Pons (tissue), 1 donor: ENCODE data around the gene ARHGAP22.

Experiments
- DNase-seq: peaks from one replicate; pipeline ENCODE4 v3.0.0-alpha.2; 2016; ENCODE audit warnings: low spot score

ARHGAP22 gene

DNA sequence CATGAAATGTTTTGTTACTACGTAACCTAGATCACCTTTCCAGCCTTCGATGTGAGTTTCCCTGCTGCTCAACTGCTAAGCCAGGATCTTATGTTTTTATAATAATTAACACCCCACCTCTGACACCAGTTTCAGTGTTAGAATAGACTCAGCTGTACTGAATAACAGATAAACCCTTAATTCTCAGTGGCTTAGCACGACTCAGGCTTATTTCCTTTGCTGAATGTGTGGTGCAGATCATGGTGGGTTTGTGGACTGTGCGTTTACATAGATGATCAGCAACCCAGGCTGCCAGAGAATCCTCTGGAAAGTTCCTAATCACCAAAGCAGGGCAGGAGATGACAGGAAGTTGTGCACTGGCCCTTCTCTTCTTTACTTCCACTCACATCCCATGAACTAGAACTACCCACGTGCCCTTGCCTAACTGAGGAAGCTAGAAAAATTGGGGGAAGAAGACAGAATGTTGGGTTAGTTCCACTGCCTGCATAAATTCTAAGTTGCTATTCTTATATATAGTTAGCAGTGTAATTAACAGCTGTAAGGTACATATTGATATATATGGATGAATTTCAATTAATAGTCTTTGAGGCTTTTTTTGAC lies 186.6 kb downstream of the ARHGAP22 start:
- peak; percentile 36 for DNase-seq

DNA sequence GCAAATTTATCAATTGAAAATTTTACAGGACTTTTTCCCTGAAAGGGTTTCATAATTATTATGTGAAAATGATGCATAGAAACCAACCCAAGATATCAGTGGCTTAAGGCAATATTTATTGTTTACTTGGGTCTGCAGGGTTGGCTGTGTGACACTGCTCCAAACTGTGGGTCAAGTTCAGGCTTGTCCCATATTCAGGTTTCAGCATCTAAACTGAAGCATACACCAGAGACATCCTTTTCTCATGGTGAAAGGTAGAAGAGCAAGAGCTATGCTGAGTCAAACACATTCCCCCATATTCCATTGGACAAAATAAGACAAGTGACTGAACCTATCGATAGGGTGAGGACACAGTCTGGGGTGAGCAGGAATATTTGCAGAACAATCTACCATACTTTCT lies 187.5 kb downstream of the ARHGAP22 start:
- DNase-seq, result no peak

GRCh38 chr10:48416584-48417232 lies 188.2 kb downstream of the ARHGAP22 start:
- DNase-seq, result no peak

GRCh38 chr10:48414778-48415177 lies 190.1 kb downstream of the ARHGAP22 start:
- DNase-seq, result no peak

- DNase-seq, result no peak
Measured at GRCh38 chr10:48414160-48414559, 190.7 kb downstream of the ARHGAP22 start.

- DNase-seq, result no peak
Measured at GRCh38 chr10:48412933-48413332, 191.9 kb downstream of the ARHGAP22 start.

- no peak for DNase-seq
Measured at GRCh38 chr10:48412081-48412480, 192.8 kb downstream of the ARHGAP22 start.

DNA sequence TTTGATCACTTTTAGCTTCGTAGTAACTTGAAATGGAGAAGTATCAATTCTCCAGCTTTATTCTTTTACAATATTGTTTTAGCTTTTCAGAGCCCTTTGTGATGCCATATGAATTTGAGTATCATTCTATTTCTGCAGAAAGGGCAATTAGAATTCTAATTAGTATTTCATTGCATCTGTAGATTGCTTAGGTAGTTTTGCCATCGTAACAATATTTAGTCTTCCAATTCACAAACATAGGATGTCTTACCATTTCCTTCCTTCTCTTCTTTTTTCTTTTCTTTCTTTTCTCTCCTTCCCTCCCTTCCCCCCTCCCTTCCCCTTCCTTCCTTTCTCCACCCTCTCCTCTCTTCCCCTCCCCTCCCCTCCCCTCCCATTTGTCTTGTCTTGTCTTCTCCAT lies 193.4 kb downstream of the ARHGAP22 start:
- no peak for DNase-seq

- DNase-seq, result no peak
Measured at GRCh38 chr10:48410503-48410902, 194.4 kb downstream of the ARHGAP22 start.

- DNase-seq, result no peak
Measured at GRCh38 chr10:48406658-48407057, 198.2 kb downstream of the ARHGAP22 start.

DNA sequence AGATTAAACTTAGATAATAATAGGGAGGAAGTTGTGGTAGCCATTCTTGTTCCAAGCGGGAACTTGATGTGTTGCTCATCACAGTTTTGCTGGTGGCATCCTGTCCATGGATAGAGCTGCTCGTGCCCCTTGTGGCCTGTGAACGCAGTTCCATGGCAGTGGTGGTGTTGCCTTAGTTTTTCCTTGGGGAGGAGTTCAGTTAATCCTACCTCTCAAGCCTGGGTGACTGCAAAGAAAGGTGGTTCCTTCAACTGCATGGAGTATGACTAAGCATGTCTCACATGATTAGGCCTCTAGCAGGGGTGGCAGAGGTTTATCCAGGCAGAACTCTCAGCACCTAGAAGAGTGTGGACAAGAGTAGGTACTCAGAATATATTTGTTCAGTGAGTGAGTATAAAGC lies 198.7 kb downstream of the ARHGAP22 start:
- DNase-seq, result no peak

DNA sequence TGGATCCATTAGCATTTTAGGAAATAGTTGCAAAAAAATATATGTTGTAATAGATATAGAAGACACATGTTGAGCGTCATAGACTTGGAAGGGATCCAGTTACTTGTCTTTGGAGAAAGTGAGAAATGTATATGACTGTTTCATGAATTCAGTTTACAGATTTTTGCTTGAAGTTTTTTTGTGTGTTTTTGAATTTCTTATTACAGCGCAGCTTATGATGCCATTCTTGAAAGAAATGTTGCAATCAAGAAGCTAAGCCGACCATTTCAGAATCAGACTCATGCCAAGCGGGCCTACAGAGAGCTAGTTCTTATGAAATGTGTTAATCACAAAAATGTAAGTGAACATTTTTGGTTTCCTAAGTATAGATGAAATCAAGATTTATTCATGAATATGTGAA lies 200.2 kb downstream of the ARHGAP22 start:
- DNase-seq, result no peak

DNA sequence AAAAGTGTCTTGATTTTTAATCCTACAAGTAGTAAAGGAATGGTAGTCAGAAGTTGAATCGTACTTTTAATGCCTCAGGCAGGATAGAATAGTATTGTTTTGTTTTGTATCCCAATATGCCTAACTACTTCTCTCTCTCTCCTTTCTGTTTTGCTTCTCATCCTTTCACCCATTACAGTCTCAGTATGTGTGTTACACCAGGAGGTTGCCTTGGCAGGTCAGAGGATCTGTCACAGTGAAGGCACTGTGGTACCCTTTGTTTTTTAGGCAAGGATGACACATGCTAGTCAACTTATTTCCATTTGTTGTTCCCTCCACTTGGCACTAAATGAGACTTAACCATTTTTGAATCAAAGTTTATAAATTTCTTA lies 204.0 kb downstream of the ARHGAP22 start:
- DNase-seq, result peak; percentile 19

DNA sequence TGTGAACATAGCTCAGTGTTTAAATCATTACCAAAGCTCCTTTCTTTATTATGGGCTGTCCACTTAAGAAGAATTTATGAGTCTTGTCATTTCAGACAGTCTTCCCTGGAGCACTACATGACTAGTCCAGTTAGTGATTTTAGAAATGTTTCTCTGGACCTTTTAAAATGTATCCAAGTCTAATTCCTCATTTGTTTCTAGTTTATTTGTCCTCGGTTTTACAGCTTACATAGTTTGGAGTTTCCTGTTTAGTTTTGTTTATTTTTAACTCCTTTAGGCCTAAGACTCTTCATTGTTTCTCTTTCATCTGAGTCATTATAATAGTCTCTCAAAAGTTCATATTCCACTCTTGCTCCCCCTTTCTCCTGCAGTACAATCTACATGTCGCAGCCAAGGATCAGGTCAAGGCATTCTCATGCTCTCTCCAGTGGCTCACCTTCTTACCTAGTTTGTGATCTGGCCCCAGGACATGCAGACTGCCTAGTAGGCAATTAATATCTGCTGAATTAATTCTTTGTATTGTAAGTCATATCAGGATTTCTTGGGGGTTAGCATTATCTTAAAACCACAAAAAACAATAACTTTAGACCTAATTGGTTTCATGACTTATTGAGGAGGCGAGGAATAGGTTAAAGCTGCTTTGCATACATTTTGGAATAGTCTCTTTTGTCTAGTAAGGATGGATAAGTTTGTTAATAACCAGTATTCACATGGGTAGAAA lies 204.6 kb downstream of the ARHGAP22 start:
- no peak for DNase-seq

GRCh38 chr10:48399551-48399950 lies 205.3 kb downstream of the ARHGAP22 start:
- no peak for DNase-seq

DNA sequence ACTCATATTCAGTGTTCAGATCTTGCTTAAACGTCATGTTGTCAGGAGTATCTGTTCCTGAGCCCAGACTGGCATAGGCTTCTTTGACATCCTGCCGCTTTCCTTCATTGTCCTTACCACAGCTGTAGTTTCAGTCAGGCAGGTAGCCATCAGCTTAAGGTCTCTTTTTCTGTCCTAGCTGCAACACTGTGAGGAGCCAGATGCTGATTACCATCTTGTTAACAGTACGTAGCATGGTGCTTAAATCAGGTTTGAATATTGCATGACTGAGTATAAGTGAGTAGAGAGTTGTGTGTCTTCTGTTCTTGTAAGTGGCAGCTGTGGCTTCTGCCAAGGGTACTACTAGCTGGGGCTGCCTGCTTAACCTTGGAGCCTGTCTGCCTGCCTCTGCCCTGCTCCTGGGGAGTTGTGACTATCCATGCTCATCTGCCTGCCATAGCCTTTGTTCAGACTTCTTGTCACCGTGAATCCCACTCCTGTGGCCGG lies 205.8 kb downstream of the ARHGAP22 start:
- peak; percentile 24 for DNase-seq

GRCh38 chr10:48398261-48398660 lies 206.6 kb downstream of the ARHGAP22 start:
- no peak for DNase-seq
